ENCODE measurements around the gene PRDM16. TPM values are rescaled to one million over a fixed set of nuclear protein-coding genes. Genes with fewer than 3 reads are reported as not detected.

Gene PRDM16
- total RNA-seq, 4 donors from 2014 or later: 15.7 to 54.3 (median 27.6) TPM

- 93% methylated on average over 12 of the region's 17 CpGs; no CpG with 5 or more reads in 1 of the 2 donors for WGBS, 2 donors
- Histone ChIP-seq H3K9me3 (no peaks in the 10 kb centered on the region), H3K4me1 (no peaks in the 10 kb centered on the region), H3K36me3 (peaks cover 0 to 7% of the 10 kb centered on the region in 2 donors), H3K27ac (no peak overlapping the region), H3K4me3 (replicated peaks in 1 of 3) (no peak overlapping the region), H3K27me3 (no peaks in the 10 kb centered on the region)
- TF ChIP-seq CTCF (IDR thresholded peaks at IDR 0.05): no peak
- TF ChIP-seq POLR2A (IDR thresholded peaks at IDR 0.05): no peak
- DNase-seq: no peak
- intact Hi-C loops (cut with DNase I): no loop called here
Measured at GRCh38 chr1:3472906-3473305, 403.9 kb downstream of the PRDM16 start.

- intact Hi-C loops (cut with DNase I): no loop called here
- 78 to 92% methylated on average over 5 to 11 of the region's 20 CpGs for WGBS, 2 donors
- no peak for TF ChIP-seq CTCF (IDR thresholded peaks at IDR 0.05)
- no peak for TF ChIP-seq POLR2A (IDR thresholded peaks at IDR 0.05)
- Histone ChIP-seq H3K27ac (no peak overlapping the region), H3K4me1 (no peaks in the 10 kb centered on the region), H3K27me3 (no peaks in the 10 kb centered on the region), H3K4me3 (replicated peaks in 1 of 3) (no peak overlapping the region), H3K36me3 (peaks cover 0 to 7% of the 10 kb centered on the region in 2 donors), H3K9me3 (no peaks in the 10 kb centered on the region)
- no peak for DNase-seq
Measured at GRCh38 chr1:3473381-3473844, 404.4 kb downstream of the PRDM16 start.

- 95 to 97% methylated on average over 7 to 8 of the region's 8 CpGs for WGBS, 2 donors
- no peak for DNase-seq
- intact Hi-C loops (cut with DNase I): no loop called here
- H3K4me3 ChIP-seq (replicated peaks in 1 of 3): no peak overlapping the region
- H3K9me3 ChIP-seq: no peaks in the 10 kb centered on the region
- H3K27ac ChIP-seq: no peak overlapping the region
- no peaks in the 10 kb centered on the region for H3K27me3 ChIP-seq
- TF ChIP-seq CTCF (IDR thresholded peaks at IDR 0.05): no peak
- TF ChIP-seq POLR2A (IDR thresholded peaks at IDR 0.05): no peak
- H3K36me3 ChIP-seq: peaks cover 0 to 7% of the 10 kb centered on the region in 2 donors
- no peaks in the 10 kb centered on the region for H3K4me1 ChIP-seq
Measured at GRCh38 chr1:3474016-3474415, 405.0 kb downstream of the PRDM16 start.

- Histone ChIP-seq H3K27ac (no peak overlapping the region), H3K27me3 (no peaks in the 10 kb centered on the region), H3K4me1 (no peaks in the 10 kb centered on the region), H3K4me3 (replicated peaks in 1 of 3) (no peak overlapping the region), H3K36me3 (peaks cover 0 to 3% of the 10 kb centered on the region in 2 donors), H3K9me3 (no peaks in the 10 kb centered on the region)
- 88 to 90% methylated on average over 4 to 6 of the region's 10 CpGs for WGBS, 2 donors
- DNase-seq: no peak
- intact Hi-C loops (cut with DNase I): no loop called here
- TF ChIP-seq CTCF (IDR thresholded peaks at IDR 0.05): no peak
- no peak for TF ChIP-seq POLR2A (IDR thresholded peaks at IDR 0.05)
Measured at GRCh38 chr1:3474421-3474820, 405.4 kb downstream of the PRDM16 start.

GRCh38 chr1:3475839-3476573, 407.0 kb downstream of the PRDM16 start:
- Histone ChIP-seq H3K9me3 (no peaks in the 10 kb centered on the region), H3K4me1 (no peaks in the 10 kb centered on the region), H3K27ac (no peak overlapping the region), H3K4me3 (replicated peaks in 1 of 3) (no peak overlapping the region), H3K27me3 (no peaks in the 10 kb centered on the region), H3K36me3 (no peaks in the 10 kb centered on the region)
- intact Hi-C loops (cut with DNase I): no loop called here
- TF ChIP-seq POLR2A (IDR thresholded peaks at IDR 0.05) (no peak), CTCF (IDR thresholded peaks at IDR 0.05) (no peak)
- DNase-seq: no peak
- 92 to 100% methylated on average over 1 to 4 of the region's 14 CpGs for WGBS, 2 donors

Data from thyroid gland (tissue), 4 donors.